Liver (tissue), 9 donors: ENCODE results near the gene EXOG. TPM values are rescaled to one million over a fixed set of nuclear protein-coding genes. Genes with fewer than 3 reads are reported as not detected.

Experiments used
- DNase-seq: peaks from one replicate; pipeline ENCODE4 v3.0.0-alpha.2; 2017; ENCODE audit warnings: low spot score
- H3K27ac ChIP-seq, 2 donors: one replicate each; pipeline ENCODE4 v1.7.0; 2013; ENCODE audit warnings: inconsistent platforms in 2 of 2, low read length in 2 of 2, control low read depth in 1 of 2, low read depth in 1 of 2, mild to moderate bottlenecking in 1 of 2
- H3K27me3 ChIP-seq, 4 donors: one replicate each; pipeline versions ENCODE4 v1.6.1 to v1.7.0; 2013; ENCODE audit warnings: low read length in 3 of 4, inconsistent platforms in 1 of 4, mild to moderate bottlenecking in 1 of 4, moderate library complexity in 1 of 4; ENCODE audit not compliant: control insufficient read depth in 4 of 4, insufficient read depth in 4 of 4
- H3K36me3 ChIP-seq, 4 donors: one replicate each; pipeline versions ENCODE4 v1.6.1 to v1.7.0; 2013; ENCODE audit warnings: low read length in 3 of 4, mild to moderate bottlenecking in 3 of 4, low read depth in 1 of 4, moderate library complexity in 1 of 4; ENCODE audit not compliant: control insufficient read depth in 4 of 4, insufficient read depth in 3 of 4
- H3K4me1 ChIP-seq, 4 donors: one replicate each; pipeline versions ENCODE4 v1.6.1 to v1.7.0; 2013; ENCODE audit warnings: low read length in 3 of 4, mild to moderate bottlenecking in 3 of 4, moderate library complexity in 1 of 4; ENCODE audit not compliant: control insufficient read depth in 4 of 4, insufficient read depth in 4 of 4
- H3K4me3 ChIP-seq, 3 donors: one replicate each; pipeline versions ENCODE4 v1.6.1 to v1.7.0; 2013; ENCODE audit warnings: low read length in 3 of 3, control low read depth in 1 of 3, low read depth in 1 of 3, mild to moderate bottlenecking in 1 of 3
- H3K9ac ChIP-seq, 2 donors: one replicate each; pipeline ENCODE4 v1.7.0; 2013; ENCODE audit warnings: low read length in 2 of 2, mild to moderate bottlenecking in 2 of 2, moderate library complexity in 2 of 2, control low read depth in 1 of 2, low read depth in 1 of 2
- H3K9me3 ChIP-seq, 4 donors: one replicate each; pipeline versions ENCODE4 v1.6.1 to v1.7.0; 2013; ENCODE audit warnings: low read length in 3 of 4; ENCODE audit not compliant: control insufficient read depth in 4 of 4
- CTCF ChIP-seq: fragments of 150-350 bp; IDR thresholded peaks from 2 replicates; pipeline ENCODE4 v1.5.1; 2017; ENCODE audit warnings: improper control_type of control experiment, low read depth, low read length; ENCODE audit not compliant: missing input control
- EGR1 ChIP-seq, 2 donors: IDR thresholded peaks; 2 replicates each; pipeline ENCODE4 v1.6.1; 2016 to 2018; ENCODE audit warnings: antibody characterized with exemption in 2 of 2, low read depth in 2 of 2
- FOXA1 ChIP-seq: IDR thresholded peaks from 2 replicates; pipeline ENCODE4 v1.6.1; 2016; ENCODE audit warnings: antibody characterized with exemption
- FOXA2 ChIP-seq: IDR thresholded peaks from 2 replicates; pipeline ENCODE4 v1.6.1; 2016; ENCODE audit warnings: antibody characterized with exemption
- GABPA ChIP-seq, 2 donors: IDR thresholded peaks in 1 of 2; conservative IDR thresholded peaks in 1 of 2; 2 replicates each; pipeline ENCODE4 v1.6.1; 2016; ENCODE audit warnings: antibody characterized with exemption in 2 of 2, mild to moderate bottlenecking in 1 of 2, moderate library complexity in 1 of 2
- HNF4A ChIP-seq, 2 donors: conservative IDR thresholded peaks; 2 replicates each; pipeline ENCODE4 v1.6.1; 2016; ENCODE audit warnings: antibody characterized with exemption in 2 of 2, mild to moderate bottlenecking in 2 of 2
- HNF4G ChIP-seq: IDR thresholded peaks from 2 replicates; pipeline ENCODE4 v1.6.1; 2016; ENCODE audit warnings: antibody characterized with exemption
- JUND ChIP-seq, 2 donors: IDR thresholded peaks; 2 replicates each; pipeline ENCODE4 v1.6.1; 2016; ENCODE audit warnings: antibody characterized with exemption in 2 of 2
- MAX ChIP-seq: IDR thresholded peaks from 2 replicates; pipeline ENCODE4 v1.6.1; 2016; ENCODE audit warnings: antibody characterized with exemption
- NR2F2 ChIP-seq: IDR thresholded peaks from 2 replicates; pipeline ENCODE4 v1.6.1; 2016; ENCODE audit warnings: antibody characterized with exemption
- RAD21 ChIP-seq, 2 donors: IDR thresholded peaks; 2 replicates each; pipeline ENCODE4 v1.6.1; 2016; ENCODE audit warnings: antibody characterized with exemption in 2 of 2, mild to moderate bottlenecking in 2 of 2
- SP1 ChIP-seq: IDR thresholded peaks from 2 replicates; pipeline ENCODE4 v1.6.1; 2018; ENCODE audit warnings: antibody characterized with exemption, mild to moderate bottlenecking
- TAF1 ChIP-seq: conservative IDR thresholded peaks from 2 replicates; pipeline ENCODE4 v1.6.1; 2016; ENCODE audit warnings: antibody characterized with exemption, mild to moderate bottlenecking
- YY1 ChIP-seq: IDR thresholded peaks from 2 replicates; pipeline ENCODE4 v1.6.1; 2016; ENCODE audit warnings: antibody characterized with exemption, mild to moderate bottlenecking
- WGBS: extraction: QIAGEN DNeasy Blood & Tissue Kit; methylation state at CpG from one replicate; pipeline ENCODE4 v1.1.7; 2013; 5-methylcytosine and 5-hydroxymethylcytosine counted together
- polyA plus RNA-seq, 2 donors: library from polyadenylated mRNA; stranded (reverse) in 1 of 2; unstranded in 1 of 2; fragments of 200-250 nt in 1 of 2; fragments of >200 nt in 1 of 2; fragmentation: Nextera tagmentation in 1 of 2; extraction: Ambion mirVana in 1 of 2; gene quantifications; one replicate each; pipeline versions ENCODE4 v1.2.1 to v1.2.3, GENCODE V29; 2013 to 2015
- total RNA-seq, 2 donors: library from RNA; depleted of rRNA; stranded (reverse); fragments of >200 nt; gene quantifications; one replicate each; pipeline ENCODE4 v1.2.3, GENCODE V29; 2014
- TF ChIP-seq, protein P1 (sequence below): IDR thresholded peaks from 2 replicates; pipeline ENCODE4 v1.6.1; 2016; ENCODE audit warnings: antibody characterized with exemption, mild to moderate bottlenecking
- TF ChIP-seq, protein P2 (sequence below): IDR thresholded peaks from 2 replicates; pipeline ENCODE4 v1.6.1; 2016; ENCODE audit warnings: antibody characterized with exemption
- donor health status: healthy.
- donor health status: healthy.
- donor health status: healthy.
- donor health status: healthy.
- donor health status: healthy.

Gene EXOG
- total and polyA plus RNA-seq, 4 donors = 2.1 to 4.4 (median 3.9) TPM

- no peak for TF ChIP-seq EGR1 (IDR thresholded peaks at IDR 0.05; ENCODE audit: low read depth in 2 of 2)
- no peak for TF ChIP-seq HNF4G
- TF ChIP-seq, protein P1, sequence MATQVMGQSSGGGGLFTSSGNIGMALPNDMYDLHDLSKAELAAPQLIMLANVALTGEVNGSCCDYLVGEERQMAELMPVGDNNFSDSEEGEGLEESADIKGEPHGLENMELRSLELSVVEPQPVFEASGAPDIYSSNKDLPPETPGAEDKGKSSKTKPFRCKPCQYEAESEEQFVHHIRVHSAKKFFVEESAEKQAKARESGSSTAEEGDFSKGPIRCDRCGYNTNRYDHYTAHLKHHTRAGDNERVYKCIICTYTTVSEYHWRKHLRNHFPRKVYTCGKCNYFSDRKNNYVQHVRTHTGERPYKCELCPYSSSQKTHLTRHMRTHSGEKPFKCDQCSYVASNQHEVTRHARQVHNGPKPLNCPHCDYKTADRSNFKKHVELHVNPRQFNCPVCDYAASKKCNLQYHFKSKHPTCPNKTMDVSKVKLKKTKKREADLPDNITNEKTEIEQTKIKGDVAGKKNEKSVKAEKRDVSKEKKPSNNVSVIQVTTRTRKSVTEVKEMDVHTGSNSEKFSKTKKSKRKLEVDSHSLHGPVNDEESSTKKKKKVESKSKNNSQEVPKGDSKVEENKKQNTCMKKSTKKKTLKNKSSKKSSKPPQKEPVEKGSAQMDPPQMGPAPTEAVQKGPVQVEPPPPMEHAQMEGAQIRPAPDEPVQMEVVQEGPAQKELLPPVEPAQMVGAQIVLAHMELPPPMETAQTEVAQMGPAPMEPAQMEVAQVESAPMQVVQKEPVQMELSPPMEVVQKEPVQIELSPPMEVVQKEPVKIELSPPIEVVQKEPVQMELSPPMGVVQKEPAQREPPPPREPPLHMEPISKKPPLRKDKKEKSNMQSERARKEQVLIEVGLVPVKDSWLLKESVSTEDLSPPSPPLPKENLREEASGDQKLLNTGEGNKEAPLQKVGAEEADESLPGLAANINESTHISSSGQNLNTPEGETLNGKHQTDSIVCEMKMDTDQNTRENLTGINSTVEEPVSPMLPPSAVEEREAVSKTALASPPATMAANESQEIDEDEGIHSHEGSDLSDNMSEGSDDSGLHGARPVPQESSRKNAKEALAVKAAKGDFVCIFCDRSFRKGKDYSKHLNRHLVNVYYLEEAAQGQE = no peak
- TF ChIP-seq, protein P2, sequence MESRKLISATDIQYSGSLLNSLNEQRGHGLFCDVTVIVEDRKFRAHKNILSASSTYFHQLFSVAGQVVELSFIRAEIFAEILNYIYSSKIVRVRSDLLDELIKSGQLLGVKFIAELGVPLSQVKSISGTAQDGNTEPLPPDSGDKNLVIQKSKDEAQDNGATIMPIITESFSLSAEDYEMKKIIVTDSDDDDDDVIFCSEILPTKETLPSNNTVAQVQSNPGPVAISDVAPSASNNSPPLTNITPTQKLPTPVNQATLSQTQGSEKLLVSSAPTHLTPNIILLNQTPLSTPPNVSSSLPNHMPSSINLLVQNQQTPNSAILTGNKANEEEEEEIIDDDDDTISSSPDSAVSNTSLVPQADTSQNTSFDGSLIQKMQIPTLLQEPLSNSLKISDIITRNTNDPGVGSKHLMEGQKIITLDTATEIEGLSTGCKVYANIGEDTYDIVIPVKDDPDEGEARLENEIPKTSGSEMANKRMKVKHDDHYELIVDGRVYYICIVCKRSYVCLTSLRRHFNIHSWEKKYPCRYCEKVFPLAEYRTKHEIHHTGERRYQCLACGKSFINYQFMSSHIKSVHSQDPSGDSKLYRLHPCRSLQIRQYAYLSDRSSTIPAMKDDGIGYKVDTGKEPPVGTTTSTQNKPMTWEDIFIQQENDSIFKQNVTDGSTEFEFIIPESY = no peak
- no peak for TF ChIP-seq YY1
- TF ChIP-seq TAF1 = no peak
- no peak for TF ChIP-seq MAX
- TF ChIP-seq SP1 = no peak
- TF ChIP-seq GABPA (IDR thresholded peaks at IDR 0.05 in 1 of 2, conservative IDR thresholded peaks at IDR 0.05 in 1 of 2) = no peak
- TF ChIP-seq NR2F2 = no peak
- TF ChIP-seq FOXA1 = no peak
- peak overlapping the region; percentile 85 to 90 for H3K27ac ChIP-seq
- H3K4me3 ChIP-seq = peak overlapping the region; percentile 63 to 80 (median 67)
- H3K4me1 ChIP-seq = peaks cover 5 to 41% (median 25%) of the 10 kb centered on the region in 4 donors
- no peaks in the 10 kb centered on the region for H3K36me3 ChIP-seq
- no peak for DNase-seq
- 48% methylated on average over 10 of the region's 10 CpGs for WGBS
- H3K9me3 ChIP-seq = no peaks in the 10 kb centered on the region
- H3K27me3 ChIP-seq = no peaks in the 10 kb centered on the region
- H3K9ac ChIP-seq = peak overlapping the region; percentile 33 to 58
Observed at GRCh38 chr3:38459499-38460048, 36.6 kb upstream of the EXOG start.

GRCh38 chr3:38460377-38461270 lies 35.5 kb upstream of the EXOG start:
- Histone ChIP-seq H3K4me1 (peaks cover 0 to 33% (median 22%) of the 10 kb centered on the region in 4 donors), H3K36me3 (no peaks in the 10 kb centered on the region), H3K4me3 (peak overlapping the region in 2 of 3 donors; percentile 63 to 80), H3K27ac (no peak overlapping the region), H3K27me3 (no peaks in the 10 kb centered on the region), H3K9ac (no peak overlapping the region), H3K9me3 (no peaks in the 10 kb centered on the region)
- WGBS = 84% methylated on average over 12 of the region's 12 CpGs
- DNase-seq = peak; percentile 17
- TF ChIP-seq, protein P2 = no peak
- TF ChIP-seq JUND (IDR thresholded peaks at IDR 0.05) (no peak), CTCF (no peak), RAD21 (IDR thresholded peaks at IDR 0.05) (no peak), MAX (no peak), HNF4A (conservative IDR thresholded peaks at IDR 0.05) (no peak), FOXA2 (no peak), SP1 (no peak), EGR1 (IDR thresholded peaks at IDR 0.05; ENCODE audit: low read depth in 2 of 2) (no peak)
